Measurements from ENCODE around the gene CACNG3.

Gene CACNG3

DNA sequence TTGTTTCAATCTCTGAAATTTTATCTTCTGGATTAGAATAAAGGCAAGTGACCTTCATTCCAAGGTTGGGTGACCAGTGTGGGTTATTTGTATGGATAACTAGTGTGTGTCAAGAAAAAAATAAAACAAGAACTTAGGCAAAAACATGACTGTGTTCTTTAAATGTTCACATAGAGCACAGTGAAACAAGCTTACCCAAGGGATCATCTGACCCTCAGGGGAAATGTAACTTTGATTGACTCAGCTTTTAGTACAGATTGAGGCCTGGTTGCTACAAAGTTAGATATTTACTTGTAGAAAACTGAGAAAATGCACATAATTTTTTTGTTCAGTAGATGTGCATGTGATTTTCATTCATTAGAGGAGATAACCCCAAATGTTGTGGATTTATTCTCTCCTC, 6.7 kb downstream of the CACNG3 start:
- H3K4me3 ChIP-seq (ENCODE audit: low read depth, low read length), result no peak overlapping the region
- no peak overlapping the region for H4K8ac ChIP-seq (ENCODE audit: low read depth, low read length)
- no peak overlapping the region for H3K27ac ChIP-seq (ENCODE audit: low read depth, low read length)
- H3K4me1 ChIP-seq (ENCODE audit: control insufficient read depth in 1 of 2, insufficient read depth in 2 of 2, low read length in 2 of 2), result no peaks in the 10 kb centered on the region
- H2BK12ac ChIP-seq (ENCODE audit: low read length), result no peak overlapping the region
- H3K79me2 ChIP-seq (ENCODE audit: control insufficient read depth, insufficient read depth, low read length, poor library complexity), result no peaks in the 10 kb centered on the region
- no peak overlapping the region for H3K4ac ChIP-seq (ENCODE audit: low read depth, low read length)
- no peak overlapping the region for H2AK5ac ChIP-seq (ENCODE audit: low read length)
- no peak overlapping the region for H4K12ac ChIP-seq (ENCODE audit: low read depth, low read length)
- DNase-seq, result no peak
- no peak overlapping the region for H3K4me2 ChIP-seq (ENCODE audit: low read length)
- H3K14ac ChIP-seq (ENCODE audit: low read length), result no peak overlapping the region
- H2BK120ac ChIP-seq (ENCODE audit: insufficient read depth, low read length, poor library complexity), result no peak overlapping the region
- no peak overlapping the region for H2BK5ac ChIP-seq (ENCODE audit: low read depth, low read length, poor library complexity)
- H3K18ac ChIP-seq (ENCODE audit: low read length), result no peak overlapping the region
- H3K27me3 ChIP-seq (ENCODE audit: insufficient read depth, low read length), result no peaks in the 10 kb centered on the region
- no peaks in the 10 kb centered on the region for H3K79me1 ChIP-seq (ENCODE audit: low read length)
- peaks cover 1% of the 10 kb centered on the region for H3K9me3 ChIP-seq (ENCODE audit: insufficient read depth, low read depth, low read length)
- no peak overlapping the region for H2AFZ ChIP-seq (ENCODE audit: insufficient read depth, low read length, poor library complexity)
- no peak overlapping the region for H3K9ac ChIP-seq (ENCODE audit: low read length)
- H4K91ac ChIP-seq (ENCODE audit: low read depth, low read length), result no peak overlapping the region
- H3K36me3 ChIP-seq (ENCODE audit: control insufficient read depth in 1 of 2, insufficient read depth in 2 of 2, low read length in 2 of 2), result no peaks in the 10 kb centered on the region
- H3K23ac ChIP-seq (ENCODE audit: low read length), result no peak overlapping the region

DNA sequence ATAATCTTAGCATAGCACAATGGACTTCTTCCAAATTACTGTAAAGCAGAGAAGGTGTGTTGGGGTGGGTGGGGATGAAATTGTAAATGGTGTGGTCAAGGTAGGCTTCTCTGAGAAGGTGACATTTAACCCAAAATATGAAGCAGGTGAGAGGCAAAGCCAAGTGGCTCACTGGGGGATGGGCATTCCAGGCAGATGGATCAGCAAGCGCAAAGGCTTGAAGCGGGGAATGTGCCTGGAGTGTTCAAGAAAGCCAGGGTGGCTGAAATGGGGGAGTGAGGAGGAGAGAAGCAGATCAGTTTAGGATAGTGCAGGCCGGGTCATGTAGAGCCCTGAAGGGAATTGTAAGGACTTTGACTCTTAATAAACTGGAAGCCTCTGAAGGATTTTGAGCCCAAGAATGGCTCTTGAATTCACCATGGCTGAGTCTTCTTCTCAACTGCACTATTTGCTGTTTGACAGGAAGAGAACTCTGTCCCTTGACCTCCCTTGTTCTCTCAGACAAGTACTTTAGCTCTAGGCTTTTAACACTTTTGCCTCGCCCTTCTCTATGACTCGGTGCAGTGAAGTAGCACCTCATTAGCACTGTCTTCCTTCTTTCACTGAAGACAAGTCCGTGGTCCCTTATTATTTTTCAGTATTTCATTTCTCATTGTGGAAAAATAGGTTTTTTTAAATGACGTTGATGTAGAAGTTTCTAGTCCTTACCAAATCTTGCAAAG, 14.7 kb downstream of the CACNG3 start:
- H3K23ac ChIP-seq (ENCODE audit: low read length), result no peak overlapping the region
- no peak overlapping the region for H2AK5ac ChIP-seq (ENCODE audit: low read length)
- DNase-seq, result peak; percentile 43 to 55
- no peak overlapping the region for H4K91ac ChIP-seq (ENCODE audit: low read depth, low read length)
- no peaks in the 10 kb centered on the region for H3K27me3 ChIP-seq (ENCODE audit: insufficient read depth, low read length)
- no peaks in the 10 kb centered on the region for H3K36me3 ChIP-seq (ENCODE audit: control insufficient read depth in 1 of 2, insufficient read depth in 2 of 2, low read length in 2 of 2)
- H3K4me3 ChIP-seq (ENCODE audit: low read depth, low read length), result no peak overlapping the region
- H4K8ac ChIP-seq (ENCODE audit: low read depth, low read length), result no peak overlapping the region
- no peaks in the 10 kb centered on the region for H3K79me2 ChIP-seq (ENCODE audit: control insufficient read depth, insufficient read depth, low read length, poor library complexity)
- no CpG with 5 or more reads among the region's 7 CpGs for WGBS (ENCODE audit: extremely low coverage, insufficient coverage, insufficient read length)
- H3K9ac ChIP-seq (ENCODE audit: low read length), result no peak overlapping the region
- no peak overlapping the region for H3K27ac ChIP-seq (ENCODE audit: low read depth, low read length)
- H4K12ac ChIP-seq (ENCODE audit: low read depth, low read length), result no peak overlapping the region
- no peak overlapping the region for H2BK120ac ChIP-seq (ENCODE audit: insufficient read depth, low read length, poor library complexity)
- no peak overlapping the region for H3K4me2 ChIP-seq (ENCODE audit: low read length)
- H3K18ac ChIP-seq (ENCODE audit: low read length), result no peak overlapping the region
- no peaks in the 10 kb centered on the region for H3K9me3 ChIP-seq (ENCODE audit: insufficient read depth, low read depth, low read length)
- no peaks in the 10 kb centered on the region for H3K4me1 ChIP-seq (ENCODE audit: control insufficient read depth in 1 of 2, insufficient read depth in 2 of 2, low read length in 2 of 2)
- H3K4ac ChIP-seq (ENCODE audit: low read depth, low read length), result no peak overlapping the region
- H3K14ac ChIP-seq (ENCODE audit: low read length), result no peak overlapping the region
- H2AFZ ChIP-seq (ENCODE audit: insufficient read depth, low read length, poor library complexity), result no peak overlapping the region
- no peaks in the 10 kb centered on the region for H3K79me1 ChIP-seq (ENCODE audit: low read length)
- H2BK12ac ChIP-seq (ENCODE audit: low read length), result no peak overlapping the region
- no peak overlapping the region for H2BK5ac ChIP-seq (ENCODE audit: low read depth, low read length, poor library complexity)

DNA sequence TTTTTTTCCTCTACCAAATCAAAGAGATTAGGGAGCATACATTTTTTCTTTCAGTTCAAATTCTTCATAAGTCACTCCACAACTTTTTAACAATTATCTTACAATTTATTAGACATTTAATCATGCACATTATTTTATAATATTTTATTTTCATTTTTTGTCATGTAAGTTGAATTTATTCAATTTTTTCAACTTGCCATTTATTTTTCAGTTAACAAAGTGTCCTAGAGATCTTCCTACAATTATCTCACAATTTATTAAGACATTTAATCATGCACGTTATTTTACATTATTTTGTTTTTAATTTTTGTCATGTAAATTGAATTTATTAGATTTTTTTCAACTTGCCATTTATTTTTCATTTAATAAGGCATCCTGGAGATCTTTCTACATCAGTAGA, 16.2 kb downstream of the CACNG3 start:
- Histone ChIP-seq H3K14ac (ENCODE audit: low read length) (no peak overlapping the region), H3K79me1 (ENCODE audit: low read length) (no peaks in the 10 kb centered on the region), H3K4me1 (ENCODE audit: control insufficient read depth in 1 of 2, insufficient read depth in 2 of 2, low read length in 2 of 2) (no peaks in the 10 kb centered on the region), H3K9ac (ENCODE audit: low read length) (no peak overlapping the region), H3K23ac (ENCODE audit: low read length) (no peak overlapping the region), H3K4me2 (ENCODE audit: low read length) (no peak overlapping the region), H4K91ac (ENCODE audit: low read depth, low read length) (no peak overlapping the region), H3K4me3 (ENCODE audit: low read depth, low read length) (no peak overlapping the region), H3K18ac (ENCODE audit: low read length) (no peak overlapping the region), H3K9me3 (ENCODE audit: insufficient read depth, low read depth, low read length) (no peaks in the 10 kb centered on the region), H3K79me2 (ENCODE audit: control insufficient read depth, insufficient read depth, low read length, poor library complexity) (no peaks in the 10 kb centered on the region), H4K12ac (ENCODE audit: low read depth, low read length) (no peak overlapping the region), H3K36me3 (ENCODE audit: control insufficient read depth in 1 of 2, insufficient read depth in 2 of 2, low read length in 2 of 2) (no peaks in the 10 kb centered on the region), H2AFZ (ENCODE audit: insufficient read depth, low read length, poor library complexity) (no peak overlapping the region), H2AK5ac (ENCODE audit: low read length) (no peak overlapping the region), H3K4ac (ENCODE audit: low read depth, low read length) (no peak overlapping the region), H2BK120ac (ENCODE audit: insufficient read depth, low read length, poor library complexity) (no peak overlapping the region), H4K8ac (ENCODE audit: low read depth, low read length) (no peak overlapping the region), H3K27ac (ENCODE audit: low read depth, low read length) (no peak overlapping the region), H2BK12ac (ENCODE audit: low read length) (no peak overlapping the region), H3K27me3 (ENCODE audit: insufficient read depth, low read length) (no peaks in the 10 kb centered on the region), H2BK5ac (ENCODE audit: low read depth, low read length, poor library complexity) (no peak overlapping the region)
- no CpG with 5 or more reads among the region's 1 CpG for WGBS (ENCODE audit: extremely low coverage, insufficient coverage, insufficient read length)
- no peak for DNase-seq

DNA sequence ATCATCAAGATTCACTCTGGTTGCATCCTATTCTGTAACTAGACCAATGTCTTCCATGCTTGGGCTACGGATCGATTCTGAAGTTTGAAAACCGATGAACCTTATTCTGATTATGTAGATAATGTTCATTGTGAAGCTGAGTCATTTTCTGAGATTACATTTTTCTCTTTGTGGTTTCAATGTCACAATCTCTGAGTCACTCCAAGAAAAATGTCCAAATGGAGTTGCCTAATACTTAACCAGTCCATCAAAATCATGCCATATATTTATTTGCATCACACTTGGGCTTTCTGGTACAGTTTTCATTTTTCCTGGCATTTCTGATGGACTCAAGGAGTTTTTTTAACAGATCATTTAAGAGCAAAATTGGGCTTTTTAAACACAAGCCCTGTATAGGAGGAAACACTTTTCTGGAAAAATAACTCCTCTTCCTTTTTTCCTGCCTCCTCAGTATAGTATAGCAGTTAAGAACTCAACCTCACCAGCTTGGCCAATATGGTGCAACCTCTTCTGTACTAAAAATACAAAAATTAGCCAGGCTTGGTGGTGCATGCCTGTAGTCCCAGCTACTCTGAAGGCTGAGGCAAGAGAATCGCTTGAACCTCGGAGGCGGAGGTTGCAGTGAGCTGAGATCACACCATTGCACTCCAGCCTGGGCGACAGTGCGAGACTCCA, 17.5 kb downstream of the CACNG3 start:
- Histone ChIP-seq H2BK12ac (ENCODE audit: low read length) (no peak overlapping the region), H3K23ac (ENCODE audit: low read length) (no peak overlapping the region), H3K4ac (ENCODE audit: low read depth, low read length) (no peak overlapping the region), H2BK120ac (ENCODE audit: insufficient read depth, low read length, poor library complexity) (no peak overlapping the region), H3K9me3 (ENCODE audit: insufficient read depth, low read depth, low read length) (no peaks in the 10 kb centered on the region), H4K91ac (ENCODE audit: low read depth, low read length) (no peak overlapping the region), H3K4me1 (ENCODE audit: control insufficient read depth in 1 of 2, insufficient read depth in 2 of 2, low read length in 2 of 2) (no peaks in the 10 kb centered on the region), H3K27me3 (ENCODE audit: insufficient read depth, low read length) (no peaks in the 10 kb centered on the region), H2BK5ac (ENCODE audit: low read depth, low read length, poor library complexity) (no peak overlapping the region), H4K12ac (ENCODE audit: low read depth, low read length) (no peak overlapping the region), H3K79me1 (ENCODE audit: low read length) (no peaks in the 10 kb centered on the region), H3K79me2 (ENCODE audit: control insufficient read depth, insufficient read depth, low read length, poor library complexity) (no peaks in the 10 kb centered on the region), H3K4me3 (ENCODE audit: low read depth, low read length) (no peak overlapping the region), H4K8ac (ENCODE audit: low read depth, low read length) (no peak overlapping the region), H3K36me3 (ENCODE audit: control insufficient read depth in 1 of 2, insufficient read depth in 2 of 2, low read length in 2 of 2) (no peaks in the 10 kb centered on the region), H3K9ac (ENCODE audit: low read length) (no peak overlapping the region), H2AFZ (ENCODE audit: insufficient read depth, low read length, poor library complexity) (no peak overlapping the region), H3K14ac (ENCODE audit: low read length) (no peak overlapping the region), H2AK5ac (ENCODE audit: low read length) (no peak overlapping the region), H3K18ac (ENCODE audit: low read length) (no peak overlapping the region), H3K4me2 (ENCODE audit: low read length) (no peak overlapping the region), H3K27ac (ENCODE audit: low read depth, low read length) (no peak overlapping the region)
- WGBS (ENCODE audit: extremely low coverage, insufficient coverage, insufficient read length), result no CpG with 5 or more reads among the region's 8 CpGs
- DNase-seq, result peak; percentile 5 to 87

Measured in trophoblast cell (in vitro differentiated cells and primary cell).